A673 (cell line): ENCODE measurements around the gene HPCAL1.

ENCODE experiments used
- EZH2 ChIP-seq: fragments of 200-600 bp; sonication (generic); IDR thresholded peaks from 2 replicates; pipeline ENCODE4 v1.6.1; 2017; ENCODE audit warnings: borderline replicate concordance, low read depth, mild to moderate bottlenecking, mixed read lengths, antibody characterized with exemption, low read length; ENCODE audit not compliant: poor library complexity, severe bottlenecking
- TF ChIP-seq, protein P1 (sequence below): fragments of 300-800, 200-600 bp; sonication (generic); conservative IDR thresholded peaks from 2 replicates; pipeline ENCODE4 v1.5.1; 2017; ENCODE audit warnings: low read depth, mild to moderate bottlenecking, antibody characterized with exemption, low read length, moderate library complexity, mixed read lengths

DNA sequence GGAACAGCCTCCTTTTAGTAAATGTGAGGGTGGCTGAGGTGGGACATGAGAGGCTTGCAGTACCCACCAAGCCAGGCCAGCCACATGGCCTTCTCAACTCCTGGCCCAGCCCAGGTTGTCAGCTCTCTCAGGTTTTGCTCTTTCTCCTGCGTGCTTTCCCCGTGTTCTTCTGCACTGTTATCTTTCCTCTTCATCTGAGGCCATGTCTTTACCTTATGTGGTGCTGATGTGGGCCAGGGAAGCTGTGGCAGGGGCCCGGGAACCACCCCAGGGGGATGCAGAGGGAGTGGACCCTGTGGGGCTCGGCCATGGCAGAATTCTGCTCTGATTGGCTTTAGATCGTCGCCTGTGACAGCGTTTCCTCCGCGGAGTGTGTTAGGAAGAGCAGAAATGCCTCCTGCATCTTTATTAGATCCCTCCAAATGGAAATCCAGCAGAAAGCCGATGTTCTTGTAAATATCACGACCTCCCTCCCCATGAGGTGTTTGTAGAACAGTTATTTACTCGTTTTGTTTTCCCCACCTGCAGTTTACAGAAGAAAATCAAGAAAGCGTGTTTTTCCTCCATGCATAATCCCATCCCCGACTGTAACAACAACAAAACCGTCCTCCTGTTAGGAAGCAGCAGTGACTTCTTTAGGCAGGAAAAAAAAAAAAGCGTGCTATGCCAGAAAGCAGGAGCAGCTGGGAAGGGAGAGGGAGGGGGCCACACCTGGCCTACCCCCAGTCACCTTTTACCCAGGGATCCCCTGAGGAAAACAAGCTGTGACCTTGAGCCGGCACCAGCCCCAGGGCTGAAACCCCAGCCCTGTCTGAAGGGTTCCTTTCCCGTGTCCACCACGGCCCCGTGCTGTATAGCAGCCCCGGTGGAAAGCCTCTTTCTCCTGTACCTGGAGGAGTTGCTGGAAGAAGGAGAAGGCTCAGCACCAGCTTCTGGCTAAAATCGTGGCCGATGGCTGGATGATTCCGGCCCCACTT lies 54.8 kb downstream of the HPCAL1 start:
- TF ChIP-seq EZH2, result no peak
- TF ChIP-seq, protein P1, sequence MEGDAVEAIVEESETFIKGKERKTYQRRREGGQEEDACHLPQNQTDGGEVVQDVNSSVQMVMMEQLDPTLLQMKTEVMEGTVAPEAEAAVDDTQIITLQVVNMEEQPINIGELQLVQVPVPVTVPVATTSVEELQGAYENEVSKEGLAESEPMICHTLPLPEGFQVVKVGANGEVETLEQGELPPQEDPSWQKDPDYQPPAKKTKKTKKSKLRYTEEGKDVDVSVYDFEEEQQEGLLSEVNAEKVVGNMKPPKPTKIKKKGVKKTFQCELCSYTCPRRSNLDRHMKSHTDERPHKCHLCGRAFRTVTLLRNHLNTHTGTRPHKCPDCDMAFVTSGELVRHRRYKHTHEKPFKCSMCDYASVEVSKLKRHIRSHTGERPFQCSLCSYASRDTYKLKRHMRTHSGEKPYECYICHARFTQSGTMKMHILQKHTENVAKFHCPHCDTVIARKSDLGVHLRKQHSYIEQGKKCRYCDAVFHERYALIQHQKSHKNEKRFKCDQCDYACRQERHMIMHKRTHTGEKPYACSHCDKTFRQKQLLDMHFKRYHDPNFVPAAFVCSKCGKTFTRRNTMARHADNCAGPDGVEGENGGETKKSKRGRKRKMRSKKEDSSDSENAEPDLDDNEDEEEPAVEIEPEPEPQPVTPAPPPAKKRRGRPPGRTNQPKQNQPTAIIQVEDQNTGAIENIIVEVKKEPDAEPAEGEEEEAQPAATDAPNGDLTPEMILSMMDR, result no peak
